ENCODE results near the gene XAF1.

Gene XAF1

GRCh38 chr17:6755731-6756184, at the start of gene XAF1:
XAF1 (plus strand) TSS chr17:6756046; CDS start chr17:6756079, 33 bp downstream.
- DNase-seq (ENCODE audit: low read depth) = peak; percentile 63
- H3K4me3 ChIP-seq (ENCODE audit: low read length) = peak within 1 kb of the TSS; percentile 76
- TF ChIP-seq CTCF (conservative IDR thresholded peaks at IDR 0.05; ENCODE audit: low read length) = no peak

GRCh38 chr17:6706499-6706898, 49.3 kb upstream of the XAF1 start:
- TF ChIP-seq CTCF (conservative IDR thresholded peaks at IDR 0.05; ENCODE audit: low read length) = no peak
- no peak for DNase-seq (ENCODE audit: low read depth)
- H3K4me3 ChIP-seq (ENCODE audit: low read length) = no peak overlapping the region

GRCh38 chr17:6706996-6707395, 48.9 kb upstream of the XAF1 start:
- no peak for TF ChIP-seq CTCF (conservative IDR thresholded peaks at IDR 0.05; ENCODE audit: low read length)
- no peak for DNase-seq (ENCODE audit: low read depth)
- H3K4me3 ChIP-seq (ENCODE audit: low read length) = no peak overlapping the region

- DNase-seq (ENCODE audit: low read depth) = no peak
- no peak for TF ChIP-seq CTCF (conservative IDR thresholded peaks at IDR 0.05; ENCODE audit: low read length)
- no peak overlapping the region for H3K4me3 ChIP-seq (ENCODE audit: low read length)
These were observed 47.4 kb upstream of the XAF1 start for GRCh38 chr17:6708357-6708961.

GRCh38 chr17:6710317-6710716, 45.5 kb upstream of the XAF1 start:
- H3K4me3 ChIP-seq (ENCODE audit: low read length) = no peak overlapping the region
- TF ChIP-seq CTCF (conservative IDR thresholded peaks at IDR 0.05; ENCODE audit: low read length) = no peak
- no peak for DNase-seq (ENCODE audit: low read depth)

GRCh38 chr17:6711081-6711674, 44.7 kb upstream of the XAF1 start:
- no peak for TF ChIP-seq CTCF (conservative IDR thresholded peaks at IDR 0.05; ENCODE audit: low read length)
- DNase-seq (ENCODE audit: low read depth) = no peak
- H3K4me3 ChIP-seq (ENCODE audit: low read length) = no peak overlapping the region

- DNase-seq (ENCODE audit: low read depth) = no peak
- TF ChIP-seq CTCF (conservative IDR thresholded peaks at IDR 0.05; ENCODE audit: low read length) = no peak
- no peak overlapping the region for H3K4me3 ChIP-seq (ENCODE audit: low read length)
These were observed 44.2 kb upstream of the XAF1 start for GRCh38 chr17:6711681-6712057.
